ENCODE measurements around the gene CHSY1.

The CHSY1 gene

DNA sequence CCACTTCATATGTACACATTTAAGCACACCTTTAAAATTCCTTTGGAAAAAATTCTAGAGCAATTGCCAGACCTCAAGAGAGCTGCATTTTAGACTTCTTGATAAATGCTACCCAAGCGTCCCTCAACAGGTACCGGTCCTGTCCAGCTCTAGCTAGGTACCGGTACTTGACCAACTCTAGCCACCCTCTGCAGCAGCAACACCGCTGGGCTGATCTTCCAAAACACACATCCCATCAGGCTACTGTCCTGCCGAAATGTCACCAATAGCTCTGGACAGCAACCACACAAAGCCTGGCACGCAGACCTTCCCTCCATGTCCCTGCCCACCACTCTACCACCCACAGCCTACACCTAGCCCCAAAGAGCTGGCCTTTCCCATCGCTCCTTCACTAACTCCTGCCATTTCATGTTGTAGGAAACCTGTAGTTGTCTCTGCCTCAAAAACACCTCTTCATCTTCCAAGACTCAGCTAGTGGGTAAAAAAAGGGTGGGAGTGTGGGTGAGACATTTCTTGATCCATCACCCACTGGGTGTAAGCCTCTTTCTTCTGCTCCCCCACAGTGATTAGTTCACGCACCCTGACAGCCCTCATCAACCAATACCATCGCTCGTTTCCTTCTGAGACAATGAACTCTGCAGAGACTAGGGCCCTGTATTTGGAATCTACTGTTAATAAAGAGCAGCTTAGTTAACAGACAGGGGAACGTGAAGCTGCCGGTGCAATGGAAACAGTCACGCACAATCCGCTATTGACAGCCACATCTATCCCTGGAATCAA lies 6.8 kb downstream of the CHSY1 start:
- H2AFZ ChIP-seq (ENCODE audit: low read depth, low read length) = no peak overlapping the region
- H3K4me1 ChIP-seq (ENCODE audit: insufficient read depth, low read length) = peaks cover 5% of the 10 kb centered on the region
- no peaks in the 10 kb centered on the region for H3K27me3 ChIP-seq (ENCODE audit: insufficient read depth, low read length)
- H3K36me3 ChIP-seq (ENCODE audit: insufficient read depth, low read length) = peaks cover 7% of the 10 kb centered on the region
- no peaks in the 10 kb centered on the region for H3K9me3 ChIP-seq (ENCODE audit: low read length)
- no peak overlapping the region for H3K4me3 ChIP-seq (ENCODE audit: low read length)

DNA sequence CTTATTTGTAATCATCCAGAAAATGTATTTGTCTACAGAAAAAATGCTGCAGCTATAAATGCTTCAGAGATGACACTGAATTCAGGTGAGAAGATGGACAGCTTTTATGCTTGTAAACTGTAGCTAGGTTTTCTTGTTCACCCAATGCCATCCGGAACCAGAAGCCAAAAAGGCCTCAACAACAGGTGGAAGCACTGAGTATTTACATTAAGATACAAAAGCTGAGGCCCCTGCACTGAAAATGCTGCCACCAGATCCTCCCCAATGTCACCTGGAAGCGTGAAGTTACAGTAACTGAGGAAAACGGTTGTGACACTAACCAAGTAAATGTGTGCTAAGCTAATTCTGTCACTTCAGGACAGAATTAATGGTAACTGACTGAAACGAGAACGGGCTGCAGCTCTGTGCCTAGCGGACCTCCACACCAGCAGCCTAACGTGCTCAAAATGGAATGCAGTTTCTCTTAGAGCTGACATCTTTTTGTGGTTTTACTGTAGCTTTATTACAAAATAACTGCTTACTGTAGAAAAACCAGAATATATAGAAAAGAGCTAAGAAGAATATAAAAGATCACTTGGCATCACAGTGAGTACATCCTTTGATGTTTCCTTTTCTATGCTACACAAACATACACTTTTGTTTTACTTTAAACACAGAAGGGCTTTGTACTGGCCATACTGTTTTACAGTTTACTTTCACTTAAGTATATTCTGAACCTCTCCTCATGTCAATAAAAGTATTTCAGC lies 7.6 kb downstream of the CHSY1 start:
- H3K4me3 ChIP-seq (ENCODE audit: low read length) = no peak overlapping the region
- H3K9me3 ChIP-seq (ENCODE audit: low read length) = no peaks in the 10 kb centered on the region
- no peaks in the 10 kb centered on the region for H3K4me1 ChIP-seq (ENCODE audit: insufficient read depth, low read length)
- peaks cover 7% of the 10 kb centered on the region for H3K36me3 ChIP-seq (ENCODE audit: insufficient read depth, low read length)
- no peaks in the 10 kb centered on the region for H3K27me3 ChIP-seq (ENCODE audit: insufficient read depth, low read length)
- H2AFZ ChIP-seq (ENCODE audit: low read depth, low read length) = no peak overlapping the region

DNA sequence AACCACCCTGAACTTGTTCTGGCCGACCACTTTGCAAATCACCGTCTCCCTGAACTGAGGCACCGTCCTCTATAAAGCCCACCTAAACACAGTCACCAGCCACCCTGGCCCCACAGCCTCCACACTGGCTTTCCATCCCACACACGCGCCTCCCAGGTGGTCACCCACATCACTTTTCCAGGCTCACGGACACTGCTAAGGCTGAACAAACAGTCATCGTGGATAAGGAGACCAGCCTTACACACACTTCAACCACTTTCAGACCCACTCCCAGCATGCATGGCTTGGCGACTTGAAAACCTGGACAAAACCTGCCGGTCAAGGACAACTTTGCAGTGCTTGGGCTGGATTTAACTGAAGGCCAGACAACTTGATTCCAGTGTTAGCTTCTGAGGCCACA lies 8.4 kb downstream of the CHSY1 start:
- Histone ChIP-seq H3K9me3 (ENCODE audit: low read length) (no peaks in the 10 kb centered on the region), H3K4me3 (ENCODE audit: low read length) (no peak overlapping the region), H3K36me3 (ENCODE audit: insufficient read depth, low read length) (peaks cover 7% of the 10 kb centered on the region), H3K27me3 (ENCODE audit: insufficient read depth, low read length) (no peaks in the 10 kb centered on the region), H2AFZ (ENCODE audit: low read depth, low read length) (no peak overlapping the region), H3K4me1 (ENCODE audit: insufficient read depth, low read length) (no peaks in the 10 kb centered on the region)

DNA sequence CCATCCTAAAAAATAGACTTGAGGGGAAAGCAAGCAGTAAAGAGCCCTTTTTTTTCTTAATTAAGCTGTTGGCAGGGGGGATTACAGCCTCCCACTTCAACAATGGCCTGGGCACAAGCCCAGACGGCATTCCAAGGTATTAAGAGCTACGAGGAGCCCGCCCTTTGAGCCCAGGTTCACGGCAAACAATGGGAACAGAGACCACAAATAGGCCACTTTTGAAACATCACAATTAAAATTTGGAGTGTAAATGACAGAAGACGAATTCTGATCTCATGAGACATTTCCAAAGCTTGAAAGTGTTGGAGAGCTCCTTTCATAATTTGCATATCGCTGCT lies 8.9 kb downstream of the CHSY1 start:
- Histone ChIP-seq H3K9me3 (ENCODE audit: low read length) (no peaks in the 10 kb centered on the region), H3K36me3 (ENCODE audit: insufficient read depth, low read length) (peaks cover 7% of the 10 kb centered on the region), H2AFZ (ENCODE audit: low read depth, low read length) (no peak overlapping the region), H3K27me3 (ENCODE audit: insufficient read depth, low read length) (no peaks in the 10 kb centered on the region), H3K4me3 (ENCODE audit: low read length) (no peak overlapping the region), H3K4me1 (ENCODE audit: insufficient read depth, low read length) (no peaks in the 10 kb centered on the region)

DNA sequence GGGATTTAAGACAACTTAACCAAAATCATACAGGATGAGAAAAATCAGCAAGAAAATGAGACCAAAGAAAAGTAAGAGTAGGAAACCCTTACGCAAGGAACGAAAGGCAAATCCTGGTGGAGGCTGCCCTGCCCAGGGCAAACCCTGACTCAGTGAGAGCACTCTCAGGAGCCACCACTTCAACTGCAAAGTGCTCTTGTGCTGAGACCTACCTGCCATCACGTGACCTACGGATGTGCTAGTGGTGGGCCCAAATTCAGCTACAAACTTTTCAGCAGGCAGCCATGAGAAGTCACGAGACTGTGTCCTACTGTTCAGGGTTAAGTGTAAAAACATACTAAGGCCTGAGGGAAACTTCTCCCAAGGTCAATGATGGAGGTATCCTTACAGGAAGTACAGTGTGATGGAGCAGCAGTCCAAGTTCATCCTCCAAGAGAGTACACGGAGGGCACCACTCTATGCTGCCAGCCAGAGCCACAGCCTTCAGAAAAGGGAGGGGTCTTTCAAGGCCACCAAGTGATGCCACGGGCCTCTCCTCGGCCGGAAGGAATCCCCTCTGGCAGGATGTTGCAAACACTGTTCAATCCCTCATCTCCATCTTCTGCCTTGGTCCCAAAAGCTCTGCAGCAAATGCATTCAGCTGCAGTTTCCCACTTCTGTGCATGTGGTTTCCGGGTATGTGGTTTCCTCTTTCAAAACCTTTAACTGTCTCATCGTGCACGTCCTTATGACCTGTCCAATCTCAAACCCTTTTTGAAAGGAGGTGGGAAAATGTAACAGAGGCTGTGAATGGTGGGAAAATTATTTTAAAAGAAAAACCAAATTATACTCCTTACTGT lies 9.5 kb downstream of the CHSY1 start:
- peaks cover 2% of the 10 kb centered on the region for H3K9me3 ChIP-seq (ENCODE audit: low read length)
- no peak overlapping the region for H3K4me3 ChIP-seq (ENCODE audit: low read length)
- peaks cover 4% of the 10 kb centered on the region for H3K36me3 ChIP-seq (ENCODE audit: insufficient read depth, low read length)
- no peaks in the 10 kb centered on the region for H3K27me3 ChIP-seq (ENCODE audit: insufficient read depth, low read length)
- no peak overlapping the region for H2AFZ ChIP-seq (ENCODE audit: low read depth, low read length)
- no peaks in the 10 kb centered on the region for H3K4me1 ChIP-seq (ENCODE audit: insufficient read depth, low read length)

DNA sequence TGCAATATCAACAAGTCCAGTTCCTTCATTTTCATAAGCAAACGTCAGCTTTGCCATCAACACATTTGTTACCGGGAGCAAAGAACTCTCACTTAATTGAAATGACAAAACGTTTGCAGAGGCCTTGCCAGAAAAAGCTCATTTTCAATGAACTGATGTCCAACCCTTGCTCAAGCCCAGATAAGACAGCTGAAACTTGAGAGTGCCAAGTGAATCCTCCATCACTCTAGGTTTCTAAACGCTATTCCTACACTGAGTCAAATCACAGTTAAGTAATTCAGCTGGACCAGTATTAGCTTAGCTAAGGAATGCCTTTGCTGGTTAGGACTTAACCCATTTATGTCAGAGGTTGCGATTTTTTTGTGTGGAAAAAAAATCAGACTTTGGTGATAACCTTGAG lies 11.5 kb downstream of the CHSY1 start:
- Histone ChIP-seq H3K4me1 (ENCODE audit: insufficient read depth, low read length) (no peaks in the 10 kb centered on the region), H3K36me3 (ENCODE audit: insufficient read depth, low read length) (peaks cover 5% of the 10 kb centered on the region), H2AFZ (ENCODE audit: low read depth, low read length) (no peak overlapping the region), H3K27me3 (ENCODE audit: insufficient read depth, low read length) (no peaks in the 10 kb centered on the region), H3K4me3 (ENCODE audit: low read length) (no peak overlapping the region), H3K9me3 (ENCODE audit: low read length) (peaks cover 4% of the 10 kb centered on the region)

DNA sequence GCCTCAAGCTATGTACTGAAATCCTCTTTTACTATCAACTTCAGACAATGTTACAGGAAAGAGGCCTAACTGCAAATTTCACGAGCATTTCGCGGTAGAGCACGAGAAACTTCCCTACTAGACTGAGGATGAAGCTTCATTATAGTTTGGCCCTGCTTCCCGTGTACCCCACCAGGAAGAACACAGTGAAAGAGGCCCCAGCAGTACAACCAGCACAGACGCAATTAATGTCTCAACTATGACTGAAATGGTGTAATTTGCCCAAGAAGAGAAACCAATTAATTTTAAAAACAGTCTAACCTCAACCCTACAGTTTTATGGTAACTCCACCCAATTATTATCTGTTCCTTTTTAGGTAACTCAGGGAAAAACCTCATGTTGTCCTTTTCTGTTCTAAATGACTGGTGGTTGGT lies 12.1 kb downstream of the CHSY1 start:
- H3K9me3 ChIP-seq (ENCODE audit: low read length) = peaks cover 4% of the 10 kb centered on the region
- H3K4me3 ChIP-seq (ENCODE audit: low read length) = no peak overlapping the region
- no peak overlapping the region for H2AFZ ChIP-seq (ENCODE audit: low read depth, low read length)
- peaks cover 11% of the 10 kb centered on the region for H3K36me3 ChIP-seq (ENCODE audit: insufficient read depth, low read length)
- H3K4me1 ChIP-seq (ENCODE audit: insufficient read depth, low read length) = no peaks in the 10 kb centered on the region
- H3K27me3 ChIP-seq (ENCODE audit: insufficient read depth, low read length) = no peaks in the 10 kb centered on the region

DNA sequence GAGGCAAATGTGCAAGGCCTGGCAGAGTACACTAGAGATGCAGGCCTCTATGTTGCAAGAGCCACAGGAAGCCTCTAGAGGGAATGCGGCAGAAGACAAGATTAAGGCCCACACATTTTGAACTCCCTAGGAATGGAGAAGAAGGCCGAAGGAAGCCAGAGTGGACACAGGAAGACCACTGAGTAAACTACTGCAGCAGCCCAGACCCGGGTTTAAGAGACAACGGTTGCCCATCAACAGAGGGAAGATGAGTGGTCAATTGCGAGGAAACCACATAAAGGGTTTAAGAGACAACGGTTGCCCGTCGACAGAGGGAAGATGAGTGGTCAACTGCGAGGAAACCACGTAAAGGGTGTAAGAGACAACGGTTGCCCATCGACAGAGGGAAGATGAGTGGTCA lies 14.6 kb downstream of the CHSY1 start:
- Histone ChIP-seq H3K4me3 (ENCODE audit: low read length) (no peak overlapping the region), H3K27me3 (ENCODE audit: insufficient read depth, low read length) (no peaks in the 10 kb centered on the region), H3K4me1 (ENCODE audit: insufficient read depth, low read length) (no peaks in the 10 kb centered on the region), H3K9me3 (ENCODE audit: low read length) (peaks cover 4% of the 10 kb centered on the region), H2AFZ (ENCODE audit: low read depth, low read length) (no peak overlapping the region), H3K36me3 (ENCODE audit: insufficient read depth, low read length) (peaks cover 28% of the 10 kb centered on the region)

DNA sequence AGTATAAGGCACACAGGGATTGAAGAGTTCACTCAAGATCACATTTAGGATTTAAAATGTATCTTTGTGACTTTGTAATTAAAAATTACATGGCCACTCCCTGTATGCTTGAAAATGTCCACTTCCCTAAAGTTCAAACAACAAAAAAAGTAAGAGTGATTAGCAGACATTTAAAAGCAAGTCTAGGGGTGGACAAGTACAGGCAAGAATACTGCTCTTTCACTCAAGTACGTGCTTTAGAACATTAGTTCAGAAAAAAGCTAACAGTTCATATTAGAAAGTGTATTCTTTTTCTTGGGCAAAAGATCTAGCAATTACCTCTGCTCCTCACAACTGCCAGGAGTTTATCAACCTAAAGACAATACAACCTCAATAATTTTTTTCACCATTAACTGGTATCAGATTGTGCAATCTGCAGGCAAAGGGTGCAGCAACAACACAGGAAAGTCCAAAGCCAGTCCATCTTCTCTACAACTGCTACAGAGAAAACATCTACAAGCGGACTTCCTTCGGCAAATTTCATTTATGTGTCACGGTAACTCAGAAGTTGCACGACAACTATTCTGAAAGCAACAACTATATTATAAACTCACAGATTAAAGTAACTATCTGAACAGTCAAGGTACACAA lies 18.1 kb downstream of the CHSY1 start:
- Histone ChIP-seq H3K27me3 (ENCODE audit: insufficient read depth, low read length) (no peaks in the 10 kb centered on the region), H3K36me3 (ENCODE audit: insufficient read depth, low read length) (peaks cover 44% of the 10 kb centered on the region), H3K9me3 (ENCODE audit: low read length) (peaks cover 4% of the 10 kb centered on the region), H2AFZ (ENCODE audit: low read depth, low read length) (no peak overlapping the region), H3K4me1 (ENCODE audit: insufficient read depth, low read length) (no peaks in the 10 kb centered on the region), H3K4me3 (ENCODE audit: low read length) (no peak overlapping the region)

DNA sequence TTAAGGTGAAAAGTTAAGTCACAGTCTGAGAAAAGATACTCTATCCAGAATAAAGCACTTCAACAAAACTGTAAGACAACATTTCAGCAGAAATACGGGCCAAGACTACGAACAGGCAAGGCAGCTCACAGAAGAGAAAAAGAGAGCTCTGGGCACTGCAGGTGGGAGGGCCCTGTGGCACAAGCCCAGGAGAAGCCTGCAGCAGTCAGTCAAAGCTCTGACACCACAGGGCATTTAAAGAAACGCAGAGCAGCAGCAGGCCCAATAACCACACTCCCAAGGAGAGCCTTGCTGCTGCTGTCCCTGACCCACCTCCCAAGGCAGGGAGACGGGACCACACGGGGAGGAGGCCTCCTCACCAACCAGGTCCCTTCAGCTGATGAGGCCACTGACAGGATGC lies 19.2 kb downstream of the CHSY1 start:
- Histone ChIP-seq H3K4me1 (ENCODE audit: insufficient read depth, low read length) (no peaks in the 10 kb centered on the region), H3K36me3 (ENCODE audit: insufficient read depth, low read length) (peaks cover 44% of the 10 kb centered on the region), H3K9me3 (ENCODE audit: low read length) (peaks cover 4% of the 10 kb centered on the region), H3K27me3 (ENCODE audit: insufficient read depth, low read length) (no peaks in the 10 kb centered on the region), H3K4me3 (ENCODE audit: low read length) (no peak overlapping the region), H2AFZ (ENCODE audit: low read depth, low read length) (no peak overlapping the region)

DNA sequence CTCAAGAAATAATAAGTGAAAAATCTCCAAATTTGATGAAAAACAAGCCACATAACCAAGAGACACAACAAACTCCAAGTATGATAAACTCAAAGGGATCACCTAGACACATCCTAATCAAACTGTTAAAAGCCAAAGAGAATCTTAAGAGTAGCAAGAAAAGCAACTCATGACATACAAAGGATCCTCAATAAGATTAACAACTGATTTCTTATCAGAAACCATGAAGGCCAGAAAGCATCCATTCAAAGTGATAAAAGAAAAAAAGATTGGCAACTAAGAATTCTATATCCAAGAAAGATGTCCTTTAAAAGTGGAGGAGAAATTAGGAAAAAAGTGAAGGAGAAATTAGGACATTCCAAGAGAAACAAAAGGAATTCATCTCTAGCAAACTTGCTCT lies 23.5 kb downstream of the CHSY1 start:
- H3K27me3 ChIP-seq (ENCODE audit: insufficient read depth, low read length) = no peaks in the 10 kb centered on the region
- peaks cover 40% of the 10 kb centered on the region for H3K36me3 ChIP-seq (ENCODE audit: insufficient read depth, low read length)
- peaks cover 4% of the 10 kb centered on the region for H3K9me3 ChIP-seq (ENCODE audit: low read length)
- H2AFZ ChIP-seq (ENCODE audit: low read depth, low read length) = no peak overlapping the region
- no peaks in the 10 kb centered on the region for H3K4me1 ChIP-seq (ENCODE audit: insufficient read depth, low read length)
- H3K4me3 ChIP-seq (ENCODE audit: low read length) = no peak overlapping the region

DNA sequence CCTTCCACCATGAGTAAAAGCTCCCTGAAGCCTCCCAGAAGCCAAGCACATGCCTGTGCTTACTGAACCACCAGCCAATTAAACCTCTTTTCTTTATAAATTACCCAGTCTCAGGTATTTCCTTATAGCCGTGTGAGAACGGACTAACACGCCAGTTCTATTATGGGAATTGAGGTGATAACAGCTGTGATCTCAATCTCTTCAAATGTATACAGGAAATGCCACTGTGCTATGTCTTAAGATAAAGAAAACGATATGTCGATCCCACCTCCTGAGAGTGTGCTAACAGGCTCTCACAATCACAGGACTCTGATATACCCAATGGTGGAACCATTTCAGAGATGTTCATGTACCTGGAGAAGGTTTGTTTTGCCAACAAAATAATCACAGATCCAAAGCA lies 26.2 kb downstream of the CHSY1 start:
- Histone ChIP-seq H3K9me3 (ENCODE audit: low read length) (peaks cover 4% of the 10 kb centered on the region), H3K4me3 (ENCODE audit: low read length) (no peak overlapping the region), H3K36me3 (ENCODE audit: insufficient read depth, low read length) (peaks cover 18% of the 10 kb centered on the region), H2AFZ (ENCODE audit: low read depth, low read length) (no peak overlapping the region), H3K27me3 (ENCODE audit: insufficient read depth, low read length) (no peaks in the 10 kb centered on the region), H3K4me1 (ENCODE audit: insufficient read depth, low read length) (no peaks in the 10 kb centered on the region)

DNA sequence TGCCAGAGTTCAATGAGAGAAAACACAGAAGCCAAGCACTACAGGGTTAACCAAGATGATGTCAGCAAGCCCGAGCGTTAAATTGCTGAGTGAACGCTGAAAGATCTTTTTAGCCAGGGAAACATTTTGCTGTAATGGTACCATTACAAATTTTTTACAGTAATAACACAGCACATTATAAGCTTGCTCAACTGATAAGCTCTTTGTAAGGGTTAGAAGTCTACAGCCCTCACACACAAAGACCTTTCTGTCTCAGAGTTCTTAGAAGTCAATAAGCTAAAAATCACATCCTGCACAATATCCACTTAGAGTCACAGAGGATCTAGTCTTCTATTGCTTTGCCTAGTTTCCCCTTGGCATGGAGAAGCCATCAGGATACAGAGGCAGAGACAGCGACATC lies 29.9 kb downstream of the CHSY1 start:
- no peak overlapping the region for H3K4me3 ChIP-seq (ENCODE audit: low read length)
- no peak overlapping the region for H2AFZ ChIP-seq (ENCODE audit: low read depth, low read length)
- no peaks in the 10 kb centered on the region for H3K4me1 ChIP-seq (ENCODE audit: insufficient read depth, low read length)
- peaks cover 6% of the 10 kb centered on the region for H3K9me3 ChIP-seq (ENCODE audit: low read length)
- H3K36me3 ChIP-seq (ENCODE audit: insufficient read depth, low read length) = peaks cover 25% of the 10 kb centered on the region
- H3K27me3 ChIP-seq (ENCODE audit: insufficient read depth, low read length) = no peaks in the 10 kb centered on the region
